Stimulated activated CD4-positive, alpha-beta T cell treated with anti-CD3 and anti-CD28 coated beads, Interleukin-1b, Interleukin-23, amount 100 ng/mL, for 4 hours (primary cell): ENCODE measurements around the gene TIMM10.
A peak's percentile ranks its signal among the peaks of the same experiment; 100 is the strongest.

Source experiments
- DNase-seq, 2 donors: peaks; one replicate each; pipeline ENCODE4 v3.0.0-alpha.2; 2020; ENCODE audit warnings: low read depth in 2 of 2

The TIMM10 gene

GRCh38 chr11:57484141-57484710 is 46.3 kb downstream of the TIMM10 start:
- no peak for DNase-seq

DNA sequence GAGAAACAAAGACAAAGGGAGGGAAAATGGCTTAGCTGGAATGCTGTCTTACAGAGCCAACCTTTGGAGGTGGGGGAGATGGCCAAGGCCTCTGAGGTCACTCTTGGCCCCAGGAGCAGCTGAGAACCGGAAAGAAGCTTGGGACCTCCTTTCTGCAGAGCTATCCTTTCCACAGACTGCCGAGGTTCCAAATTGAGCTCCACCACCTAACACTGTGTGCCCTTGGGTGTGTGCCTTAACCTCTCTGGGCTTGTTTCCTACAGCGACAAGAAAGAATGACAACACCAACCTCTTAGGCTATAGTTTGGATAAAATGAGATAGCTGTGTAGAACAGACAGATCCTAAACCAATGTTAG is 47.0 kb downstream of the TIMM10 start:
- no peak for DNase-seq

- DNase-seq = peak; percentile 74 to 76
Observed at GRCh38 chr11:57482782-57483561, 47.6 kb downstream of the TIMM10 start.

- no peak for DNase-seq
Observed at GRCh38 chr11:57481915-57482781, 48.4 kb downstream of the TIMM10 start.

DNA sequence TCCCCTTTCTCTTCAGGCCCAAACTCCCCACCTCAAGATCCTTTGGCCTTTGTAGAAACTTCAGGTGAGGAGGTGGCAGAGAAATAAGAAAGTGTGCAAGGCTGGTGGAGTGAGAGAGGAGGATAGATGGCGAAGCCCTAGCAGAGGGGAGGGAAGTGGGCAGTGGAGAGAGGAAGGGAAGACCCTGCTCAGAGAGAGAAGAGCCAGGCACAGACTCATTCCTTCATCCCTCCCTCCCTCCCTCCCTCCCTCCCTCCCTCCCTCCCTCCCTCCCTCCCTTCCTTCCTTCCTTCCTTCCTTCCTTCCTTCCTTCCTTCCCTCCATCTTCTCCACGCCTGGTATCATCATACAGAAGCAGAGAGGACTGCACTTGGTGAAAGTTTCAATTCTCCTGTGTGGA is 49.2 kb downstream of the TIMM10 start:
- no peak for DNase-seq

GRCh38 chr11:57480409-57481137 is 50.0 kb downstream of the TIMM10 start:
- peak; percentile 60 to 68 for DNase-seq

- DNase-seq = no peak
Observed at GRCh38 chr11:57479911-57480310, 50.6 kb downstream of the TIMM10 start.

GRCh38 chr11:57479021-57479663 is 51.4 kb downstream of the TIMM10 start:
- no peak for DNase-seq
